PC-9 (cell line): ENCODE data around the gene PGGHG. TPM values are rescaled to one million over a fixed set of nuclear protein-coding genes. Genes with fewer than 3 reads are reported as not detected.
A peak's percentile ranks its signal among the peaks of the same experiment; 100 is the strongest.

Experiments used
- BruUV-seq: library from RNA; stranded (reverse); fragments of 400-500 nt; replicated peaks from 2 replicates; lab custom pipeline; 2021; lab: Mats Ljungman, UMichigan
- CTCF ChIA-PET: fragments of 300-600 bp; sonication (Branson Sonifier 250); formaldehyde crosslinking; loops from one replicate; lab custom pipeline; 2022; ENCODE audit warnings: antibody characterized with exemption; lab: Charles Lee
- POLR2A ChIA-PET: fragments of 300-600 bp; sonication (Branson Sonifier 250); formaldehyde crosslinking; loops from one replicate; lab custom pipeline; 2022; ENCODE audit warnings: antibody characterized with exemption; ENCODE audit not compliant: unreplicated experiment; lab: Charles Lee
- DNase-seq, 2 experiments: peaks; one replicate each; pipeline versions ENCODE4 v3.0.0 to v3.0.0-alpha.2; 2015 to 2022; ENCODE audit warnings: mixed read lengths in 1 of 2
- H2AFZ ChIP-seq: fragments of 200-600 bp; sonication (generic); 2 replicates; pipeline ENCODE4 v1.8.1; 2017; ENCODE audit warnings: antibody characterized with exemption
- H3F3A ChIP-seq: fragments of 200-600 bp; sonication (generic); 2 replicates; pipeline ENCODE4 v1.8.1; 2017; ENCODE audit warnings: antibody characterized with exemption, mild to moderate bottlenecking, low read depth; ENCODE audit not compliant: insufficient read depth
- H3K27ac ChIP-seq: fragments of 200-600 bp; sonication (generic); 2 replicates; pipeline ENCODE4 v1.6.1; 2016; ENCODE audit warnings: mixed run types
- H3K27me3 ChIP-seq: fragments of 200-600 bp; sonication (generic); 2 replicates; pipeline ENCODE4 v1.6.1; 2016; ENCODE audit warnings: low read depth, mixed run types; ENCODE audit not compliant: insufficient read depth
- H3K36me3 ChIP-seq: fragments of 200-600 bp; sonication (generic); 2 replicates; pipeline ENCODE4 v1.6.1; 2016; ENCODE audit warnings: low read depth, mixed run types
- H3K4me1 ChIP-seq: fragments of 200-600 bp; sonication (generic); replicated peaks from 2 replicates; pipeline ENCODE4 v1.6.1; 2016; ENCODE audit warnings: mixed run types; ENCODE audit not compliant: insufficient read depth
- H3K4me2 ChIP-seq: fragments of 200-600 bp; sonication (generic); 2 replicates; pipeline ENCODE4 v1.6.1; 2017; ENCODE audit warnings: mixed run types
- H3K4me3 ChIP-seq: fragments of 200-600 bp; sonication (generic); 2 replicates; pipeline ENCODE4 v1.6.1; 2016; ENCODE audit warnings: mixed run types
- H3K79me2 ChIP-seq: fragments of 200-600 bp; sonication (generic); 2 replicates; pipeline ENCODE4 v1.6.1; 2017; ENCODE audit warnings: low read depth, mixed run types
- H3K9me2 ChIP-seq: fragments of 200-600 bp; sonication (generic); 2 replicates; pipeline ENCODE4 v1.8.1; 2017; ENCODE audit warnings: mild to moderate bottlenecking; ENCODE audit not compliant: insufficient read depth
- H3K9me3 ChIP-seq: fragments of 200-600 bp; sonication (generic); 2 replicates; pipeline ENCODE4 v1.8.1; 2016; ENCODE audit warnings: low read depth; ENCODE audit not compliant: insufficient read depth
- H4K20me1 ChIP-seq: fragments of 200-600 bp; sonication (generic); 2 replicates; pipeline ENCODE4 v1.8.1; 2017; ENCODE audit not compliant: insufficient read depth
- CTCF ChIP-seq: fragments of 200-600 bp; sonication (generic); conservative IDR thresholded peaks from 2 replicates; pipeline ENCODE4 v1.6.1; 2017; ENCODE audit warnings: mixed run types, antibody characterized with exemption, mild to moderate bottlenecking, moderate library complexity
- EZH2 ChIP-seq: fragments of 200-600 bp; sonication (generic); IDR thresholded peaks from 2 replicates; pipeline ENCODE4 v1.8.0; 2017; ENCODE audit warnings: antibody characterized with exemption, low read depth
- intact Hi-C: fragments of 100-400 bp; cut with micrococcal nuclease; formaldehyde crosslinking; loops from one replicate; pipeline ENCODE4 v1.10.0; 2022; ENCODE audit not compliant: unreplicated experiment
- total RNA-seq: library from RNA; stranded (reverse); gene quantifications from 2 replicates; pipeline ENCODE4 v1.2.3, GENCODE V29; 2021

PGGHG gene
- total RNA-seq, 1 experiment from 2014 or later: 68.6 TPM

GRCh38 chr11:255816-256215 is 33.1 kb upstream of the PGGHG start:
- Histone ChIP-seq H3K9me3 (no peaks in the 10 kb centered on the region), H3K36me3 (no peaks in the 10 kb centered on the region), H3K4me3 (no peak overlapping the region), H3K27me3 (no peaks in the 10 kb centered on the region), H3K79me2 (no peaks in the 10 kb centered on the region), H3K4me2 (no peak overlapping the region), H3K27ac (no peak overlapping the region), H3K9me2 (no peaks in the 10 kb centered on the region), H3F3A (0 out of 2 replicates have a peak, but pooled peaks cover 5% of the 10 kb centered on the region), H2AFZ (no peak overlapping the region), H3K4me1 (no peaks in the 10 kb centered on the region), H4K20me1 (no peaks in the 10 kb centered on the region)
- TF ChIP-seq CTCF (no peak), EZH2 (no peak)
- intact Hi-C loops: no loop called here
- CTCF ChIA-PET: no interaction called here
- no TSS peak for BruUV-seq
- DNase-seq: no peak
- POLR2A ChIA-PET: no interaction called here

- TF ChIP-seq CTCF (no peak), EZH2 (no peak)
- no peaks in the 10 kb centered on the region for H4K20me1 ChIP-seq
- H3K4me2 ChIP-seq: no peak overlapping the region
- intact Hi-C loops: no loop called here
- H3K27ac ChIP-seq: no peak overlapping the region
- H2AFZ ChIP-seq: no peak overlapping the region
- no peak overlapping the region for H3K4me3 ChIP-seq
- H3K9me3 ChIP-seq: no peaks in the 10 kb centered on the region
- H3K9me2 ChIP-seq: no peaks in the 10 kb centered on the region
- ChIA-PET CTCF (interaction anchor here (0.5 kb wide), 1 partner anchor 9 kb away, joined by 5 read pairs; no protein-coding TSS in a partner anchor), POLR2A (interaction anchor here (0.7 kb wide), 1 partner anchor 10 kb away, joined by 8 read pairs; no protein-coding TSS in a partner anchor)
- no peak for DNase-seq
- H3K79me2 ChIP-seq: no peaks in the 10 kb centered on the region
- no peaks in the 10 kb centered on the region for H3K4me1 ChIP-seq
- no peaks in the 10 kb centered on the region for H3K27me3 ChIP-seq
- 0 out of 2 replicates have a peak, but pooled peaks cover 3% of the 10 kb centered on the region for H3F3A ChIP-seq
- BruUV-seq: no TSS peak
- no peaks in the 10 kb centered on the region for H3K36me3 ChIP-seq
Measured at GRCh38 chr11:256952-257737, 31.8 kb upstream of the PGGHG start.

- Histone ChIP-seq H4K20me1 (no peaks in the 10 kb centered on the region), H3K4me2 (no peak overlapping the region), H3K79me2 (no peaks in the 10 kb centered on the region), H2AFZ (no peak overlapping the region), H3F3A (no peaks in the 10 kb centered on the region), H3K9me3 (no peaks in the 10 kb centered on the region), H3K27ac (no peak overlapping the region), H3K4me1 (no peaks in the 10 kb centered on the region), H3K4me3 (no peak overlapping the region), H3K9me2 (no peaks in the 10 kb centered on the region), H3K27me3 (no peaks in the 10 kb centered on the region), H3K36me3 (no peaks in the 10 kb centered on the region)
- DNase-seq: no peak
- TF ChIP-seq EZH2 (no peak), CTCF (0 out of 2 replicates have a peak, but pooled peaks have one; percentile 37)
- intact Hi-C loops: no loop called here
- ChIA-PET CTCF (no interaction called here), POLR2A (interaction anchor here (0.7 kb wide), 1 partner anchor 9 kb away, joined by 8 read pairs; no protein-coding TSS in a partner anchor)
- BruUV-seq: no TSS peak
Measured at GRCh38 chr11:257766-258493, 31.0 kb upstream of the PGGHG start.
